GM18502 (cell line): ENCODE measurements around the gene LDLRAD4.

Experiments used
- ATAC-seq: cut with Tn5 transposase; IDR thresholded peaks from one replicate; pipeline ENCODE4 v1.9.1; 2021; ENCODE audit warnings: mild to moderate bottlenecking; ENCODE audit not compliant: unreplicated experiment, poor library complexity

The LDLRAD4 gene

GRCh38 chr18:13394801-13395200 is 176.2 kb downstream of the LDLRAD4 start:
- no peak for ATAC-seq

GRCh38 chr18:13395577-13395976 is 177.0 kb downstream of the LDLRAD4 start:
- no peak for ATAC-seq

- ATAC-seq = no peak
These were observed 179.1 kb downstream of the LDLRAD4 start for GRCh38 chr18:13397504-13398163.

- no peak for ATAC-seq
These were observed 180.1 kb downstream of the LDLRAD4 start for GRCh38 chr18:13398631-13399030.

GRCh38 chr18:13399511-13399910 is 181.0 kb downstream of the LDLRAD4 start:
- ATAC-seq = no peak

- ATAC-seq = no peak
These were observed 182.2 kb downstream of the LDLRAD4 start for GRCh38 chr18:13400636-13401315.

GRCh38 chr18:13401404-13401803 is 182.8 kb downstream of the LDLRAD4 start:
- ATAC-seq = no peak

GRCh38 chr18:13401826-13402225 is 183.3 kb downstream of the LDLRAD4 start:
- no peak for ATAC-seq

- no peak for ATAC-seq
These were observed 185.4 kb downstream of the LDLRAD4 start for GRCh38 chr18:13403786-13404549.

- no peak for ATAC-seq
These were observed 186.9 kb downstream of the LDLRAD4 start for GRCh38 chr18:13405305-13406038.

- ATAC-seq = no peak
These were observed 187.6 kb downstream of the LDLRAD4 start for GRCh38 chr18:13406049-13406615.

- ATAC-seq = no peak
These were observed 188.2 kb downstream of the LDLRAD4 start for GRCh38 chr18:13406736-13407135.

- no peak for ATAC-seq
These were observed 188.9 kb downstream of the LDLRAD4 start for GRCh38 chr18:13407484-13407883.

- ATAC-seq = no peak
These were observed 190.5 kb downstream of the LDLRAD4 start for GRCh38 chr18:13409026-13409425.

GRCh38 chr18:13409997-13410396 is 191.4 kb downstream of the LDLRAD4 start:
- ATAC-seq = no peak

- no peak for ATAC-seq
These were observed 191.9 kb downstream of the LDLRAD4 start for GRCh38 chr18:13410471-13410870.

GRCh38 chr18:13412017-13412416 is 193.5 kb downstream of the LDLRAD4 start:
- ATAC-seq = no peak

GRCh38 chr18:13412901-13413300 is 194.3 kb downstream of the LDLRAD4 start:
- no peak for ATAC-seq

GRCh38 chr18:13414102-13414501 is 195.5 kb downstream of the LDLRAD4 start:
- no peak for ATAC-seq

GRCh38 chr18:13414521-13414920 is 196.0 kb downstream of the LDLRAD4 start:
- no peak for ATAC-seq
